Putamen (tissue), 1 donor: ENCODE results near the gene ZBTB5.
"Not testable (repeated sequence)": the region's sequence is repeated elsewhere in the genome, so short reads cannot be mapped to it uniquely, and the experiment has no call there.

Source experiments
- DNase-seq: peaks from one replicate; pipeline ENCODE4 v3.0.0-alpha.2; 2016; ENCODE audit warnings: low spot score

ZBTB5 gene, protein sequence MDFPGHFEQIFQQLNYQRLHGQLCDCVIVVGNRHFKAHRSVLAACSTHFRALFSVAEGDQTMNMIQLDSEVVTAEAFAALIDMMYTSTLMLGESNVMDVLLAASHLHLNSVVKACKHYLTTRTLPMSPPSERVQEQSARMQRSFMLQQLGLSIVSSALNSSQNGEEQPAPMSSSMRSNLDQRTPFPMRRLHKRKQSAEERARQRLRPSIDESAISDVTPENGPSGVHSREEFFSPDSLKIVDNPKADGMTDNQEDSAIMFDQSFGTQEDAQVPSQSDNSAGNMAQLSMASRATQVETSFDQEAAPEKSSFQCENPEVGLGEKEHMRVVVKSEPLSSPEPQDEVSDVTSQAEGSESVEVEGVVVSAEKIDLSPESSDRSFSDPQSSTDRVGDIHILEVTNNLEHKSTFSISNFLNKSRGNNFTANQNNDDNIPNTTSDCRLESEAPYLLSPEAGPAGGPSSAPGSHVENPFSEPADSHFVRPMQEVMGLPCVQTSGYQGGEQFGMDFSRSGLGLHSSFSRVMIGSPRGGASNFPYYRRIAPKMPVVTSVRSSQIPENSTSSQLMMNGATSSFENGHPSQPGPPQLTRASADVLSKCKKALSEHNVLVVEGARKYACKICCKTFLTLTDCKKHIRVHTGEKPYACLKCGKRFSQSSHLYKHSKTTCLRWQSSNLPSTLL

DNA sequence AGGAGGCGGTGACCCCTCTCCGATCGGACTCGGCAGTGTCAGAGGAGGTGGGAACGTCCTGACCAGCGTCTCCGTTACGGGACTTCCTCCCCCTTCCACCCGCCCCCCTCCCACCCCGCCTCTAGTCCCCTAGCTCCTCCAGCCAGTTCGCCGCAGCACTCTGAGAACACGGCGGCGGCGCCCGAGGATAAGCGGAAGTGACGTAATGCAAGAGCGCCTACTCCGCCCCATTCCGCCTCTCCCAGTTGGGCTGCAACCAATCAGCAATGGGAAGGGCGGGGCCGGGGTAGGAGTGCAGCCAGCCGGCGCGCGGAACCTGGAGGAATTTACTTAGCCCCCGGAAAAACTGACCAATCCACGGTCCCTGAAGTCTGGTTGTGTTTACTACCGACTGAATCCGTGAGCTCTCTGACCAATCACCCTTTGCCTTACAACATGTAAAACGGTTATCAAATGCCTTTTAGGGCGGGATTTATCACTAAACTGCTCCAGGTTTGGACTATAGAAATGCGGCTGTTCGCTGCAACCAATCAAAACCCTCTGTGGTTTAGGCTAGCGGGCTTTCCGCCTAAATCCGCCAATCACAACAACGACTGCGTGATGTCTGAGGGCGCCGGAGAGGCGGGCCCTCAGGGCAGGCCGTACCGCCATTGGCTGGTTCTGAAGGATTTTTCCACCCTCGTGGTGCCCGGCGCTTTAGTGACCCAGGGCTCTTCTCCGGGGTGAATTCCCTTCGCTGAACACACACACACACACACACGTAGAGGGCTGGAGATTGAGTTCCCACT lies at the start of gene ZBTB5:
Gene ZBTB5 (minus strand): TSS at position 202 of the 788 bp plus-strand sequence. CDS start 22,899 bp downstream, outside the sequence.
- peak; percentile 100 for DNase-seq

DNA sequence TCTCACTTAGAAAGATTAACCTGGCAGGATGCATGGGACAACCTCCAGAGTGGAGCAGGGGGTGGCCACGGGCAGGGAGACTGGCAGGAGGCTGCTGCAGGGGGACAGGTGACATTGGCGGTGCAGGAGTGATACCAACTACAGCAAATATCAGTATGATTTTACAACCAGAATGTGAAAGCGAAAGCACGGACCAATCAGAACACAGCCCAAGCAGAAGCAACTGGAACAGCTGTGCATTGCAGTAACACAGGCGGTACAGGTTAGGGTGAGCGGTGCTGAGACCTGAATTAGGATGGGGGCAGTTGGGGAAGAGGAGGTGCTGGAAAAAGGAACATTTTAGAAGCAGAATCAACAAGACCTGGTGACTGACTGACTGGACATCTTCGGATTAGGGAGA lies 49.7 kb upstream of the ZBTB5 start:
- no peak for DNase-seq

DNA sequence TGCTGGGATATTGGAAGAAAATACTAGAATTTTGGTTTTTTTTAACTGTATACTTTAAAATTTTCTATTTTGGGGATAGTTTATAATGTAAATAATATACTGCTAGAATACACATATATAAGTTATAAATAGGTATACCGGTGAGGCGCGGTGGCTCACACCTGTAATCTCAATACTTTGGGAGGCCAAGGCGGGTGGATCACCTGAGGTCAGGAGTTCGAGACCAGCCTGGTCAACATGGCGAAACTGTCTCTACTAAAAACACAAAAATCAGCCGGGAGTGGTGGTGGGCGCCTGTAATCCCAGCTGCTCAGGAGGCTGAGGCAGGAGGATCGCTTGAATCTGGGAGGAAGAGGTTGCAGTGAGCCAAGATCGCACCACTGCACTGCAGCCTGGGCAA lies 49.2 kb upstream of the ZBTB5 start:
- not testable (repeated sequence) for DNase-seq

DNA sequence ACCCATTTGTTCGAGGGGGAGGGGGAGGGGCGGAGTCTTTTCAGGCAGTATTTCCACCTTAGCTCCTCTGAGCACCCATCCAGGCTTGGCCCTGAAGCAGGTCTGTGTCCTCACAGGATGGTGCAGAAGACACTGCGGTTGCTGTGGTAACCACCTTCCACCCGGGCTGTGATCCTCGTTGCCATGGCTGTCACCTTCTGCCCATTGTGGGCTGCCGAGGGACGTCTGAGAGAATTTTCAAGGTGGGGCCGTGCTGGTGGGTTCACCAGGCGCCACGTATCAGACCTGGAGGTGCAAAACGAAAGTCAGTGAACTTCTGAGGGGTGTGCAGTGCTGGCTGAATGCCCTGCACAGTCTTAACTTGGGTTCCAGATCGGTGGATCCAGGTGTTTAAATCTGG lies 47.2 kb upstream of the ZBTB5 start:
- no peak for DNase-seq

DNA sequence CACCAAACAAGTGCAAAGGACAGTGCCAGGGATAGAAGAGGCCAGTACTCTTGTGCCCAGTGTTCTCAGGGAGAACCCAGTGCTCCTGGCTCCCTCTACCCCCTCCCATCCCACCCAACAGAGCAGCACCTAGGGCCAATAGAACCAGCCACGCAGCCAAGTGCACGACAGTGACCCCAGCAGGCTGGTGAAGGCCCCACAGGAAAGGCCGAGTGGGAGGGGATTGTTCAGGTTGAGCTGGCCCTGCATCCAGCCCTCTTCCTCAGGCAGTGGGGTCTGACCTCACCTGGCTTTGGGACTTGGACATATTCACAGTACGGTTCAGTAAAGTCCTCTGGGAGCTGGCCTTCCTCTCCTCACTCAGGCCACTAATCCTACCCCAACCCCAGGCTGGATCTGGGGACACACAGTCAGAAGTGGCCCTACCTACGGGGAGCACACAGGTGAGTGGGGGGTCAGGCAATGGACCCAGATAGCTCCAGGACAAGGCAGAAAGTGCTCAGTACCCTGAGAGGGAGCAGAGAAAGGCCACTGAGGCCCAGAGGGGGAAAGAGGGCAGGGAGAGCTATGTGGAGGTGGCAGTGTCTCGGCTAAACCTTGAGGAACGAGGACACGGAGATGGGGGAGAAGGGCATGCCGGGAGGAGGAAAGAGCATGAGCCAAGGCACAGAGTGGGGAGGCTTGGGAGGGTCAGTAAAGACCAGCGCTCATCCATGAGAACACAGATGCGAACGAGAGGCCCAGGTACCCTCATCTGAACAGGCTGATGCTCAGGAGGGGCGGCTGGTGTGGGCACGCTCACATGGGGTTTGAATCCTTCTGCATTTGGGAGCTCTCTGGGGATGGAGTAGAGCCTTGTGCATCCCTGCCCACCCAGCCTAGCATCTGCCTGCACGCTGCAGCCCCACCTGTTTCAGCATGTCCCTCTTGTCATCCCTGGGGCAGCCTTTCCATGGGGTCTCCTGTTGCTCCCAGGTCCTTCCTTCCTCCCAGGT lies 46.1 kb upstream of the ZBTB5 start:
- DNase-seq, result no peak

DNA sequence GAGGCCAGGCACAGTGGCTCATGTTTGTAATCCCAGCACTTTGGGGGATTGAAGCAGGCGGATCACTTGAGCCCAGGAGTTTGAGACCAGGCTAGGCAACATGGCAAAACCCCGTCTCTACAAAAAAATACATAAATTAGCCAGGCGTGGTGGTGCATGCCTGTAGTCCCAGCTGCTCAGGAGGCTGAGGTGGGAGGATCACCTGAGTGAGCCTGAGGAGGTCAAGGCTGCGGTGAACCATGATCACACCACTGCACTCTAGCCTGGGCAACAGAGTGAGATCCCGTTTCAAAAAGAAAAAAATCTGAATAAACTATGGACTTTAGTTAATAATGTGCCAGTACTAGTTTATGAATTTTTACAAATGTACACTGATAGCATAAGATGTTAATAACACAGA lies 44.8 kb upstream of the ZBTB5 start:
- DNase-seq, result not testable (repeated sequence)

DNA sequence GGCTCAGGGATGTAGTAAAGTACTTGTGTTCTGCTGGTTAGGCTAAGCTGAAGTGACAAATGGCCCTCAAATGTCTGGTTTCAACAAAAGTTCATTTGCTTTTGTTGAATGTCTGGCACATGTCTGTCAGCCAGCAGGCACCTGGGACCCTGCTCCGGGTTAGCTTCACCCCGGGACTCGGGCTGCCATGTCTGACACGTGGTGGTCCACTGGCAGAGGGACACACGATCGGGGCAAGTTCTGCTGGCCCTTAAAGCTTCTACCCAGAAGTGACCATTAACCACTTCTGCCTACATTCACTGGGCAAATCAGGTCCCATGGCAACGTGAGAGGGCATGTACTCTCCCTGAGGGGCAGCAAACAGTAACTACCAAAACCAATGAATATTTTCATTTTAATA lies 44.3 kb upstream of the ZBTB5 start:
- DNase-seq, result no peak

DNA sequence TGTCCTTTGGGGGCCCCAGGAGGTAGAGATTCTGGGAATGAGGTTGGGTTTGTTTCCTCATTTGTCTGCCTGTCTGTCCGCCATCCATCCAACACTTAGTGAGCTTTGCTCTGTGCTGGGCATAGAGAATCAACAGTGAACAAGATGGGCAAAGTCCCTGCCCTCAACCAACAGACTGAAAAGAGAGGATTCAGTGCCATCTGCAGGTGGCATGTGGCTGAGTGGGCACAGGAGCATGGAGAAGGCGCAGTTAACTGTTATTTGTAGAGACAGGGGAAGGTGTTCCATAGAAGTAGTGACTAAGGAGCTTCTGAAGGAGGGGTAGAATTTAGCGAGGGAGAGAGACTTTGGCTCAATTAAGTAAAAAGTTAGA lies 43.6 kb upstream of the ZBTB5 start:
- DNase-seq, result no peak

DNA sequence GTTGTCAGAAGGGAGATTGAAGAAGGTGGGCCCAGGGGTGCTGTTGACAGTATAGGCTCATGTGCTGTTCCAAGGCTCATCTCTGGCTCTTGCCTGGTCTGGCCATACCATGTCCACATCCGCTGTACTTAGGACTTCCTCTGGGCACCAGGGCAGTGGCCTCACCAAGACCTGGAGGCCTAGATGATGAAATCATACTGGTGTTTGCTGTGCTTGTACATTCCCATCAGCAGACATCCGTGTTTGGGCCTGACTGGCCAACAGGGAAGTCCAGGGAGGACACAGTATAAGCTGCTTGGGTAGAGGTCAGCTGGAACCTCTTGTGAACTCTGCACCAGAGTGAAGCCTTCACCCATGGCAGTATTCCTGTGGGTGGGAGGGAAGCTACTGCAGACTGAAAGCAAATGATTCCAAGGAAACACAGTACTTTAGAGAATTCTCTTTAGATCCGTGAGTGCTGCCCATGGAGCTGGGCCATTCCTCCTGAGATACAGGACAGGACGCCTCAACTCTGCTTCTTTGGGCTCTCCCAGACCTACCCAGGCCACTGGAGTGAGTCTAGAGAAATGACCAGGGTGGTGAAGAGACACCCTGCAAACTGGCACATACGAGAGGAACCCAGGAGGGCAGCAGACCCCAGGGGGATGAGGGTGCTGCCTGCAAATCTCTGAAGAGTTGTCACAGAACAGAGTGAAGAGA lies 43.0 kb upstream of the ZBTB5 start:
- no peak for DNase-seq

DNA sequence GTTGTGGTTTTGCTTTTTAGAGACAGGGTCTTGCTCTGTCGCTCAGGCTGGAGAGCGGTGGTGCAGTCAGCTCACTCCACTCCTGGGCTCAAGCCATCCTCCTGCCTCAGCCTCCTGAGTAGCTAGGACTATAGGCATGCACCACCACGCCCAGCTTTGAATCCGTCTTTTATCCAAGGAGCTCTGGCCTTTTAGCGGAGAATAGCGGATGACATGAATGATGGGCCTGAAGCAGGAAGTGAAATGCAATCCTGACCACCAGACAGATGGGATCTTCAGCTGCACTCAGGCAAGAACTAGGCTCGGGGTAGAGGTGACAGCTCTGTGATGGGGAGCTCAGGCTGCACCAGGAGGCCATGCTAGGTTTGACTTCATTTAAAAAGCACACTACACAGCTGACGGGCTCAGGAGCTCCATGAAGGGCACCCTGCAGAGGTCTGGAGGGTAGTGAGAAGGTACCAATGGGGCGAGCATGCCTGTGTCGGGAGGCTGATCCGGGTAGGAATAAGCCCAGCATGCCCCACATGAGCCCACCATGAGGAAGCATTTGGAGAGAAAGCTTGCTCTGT lies 42.4 kb upstream of the ZBTB5 start:
- DNase-seq, result no peak

DNA sequence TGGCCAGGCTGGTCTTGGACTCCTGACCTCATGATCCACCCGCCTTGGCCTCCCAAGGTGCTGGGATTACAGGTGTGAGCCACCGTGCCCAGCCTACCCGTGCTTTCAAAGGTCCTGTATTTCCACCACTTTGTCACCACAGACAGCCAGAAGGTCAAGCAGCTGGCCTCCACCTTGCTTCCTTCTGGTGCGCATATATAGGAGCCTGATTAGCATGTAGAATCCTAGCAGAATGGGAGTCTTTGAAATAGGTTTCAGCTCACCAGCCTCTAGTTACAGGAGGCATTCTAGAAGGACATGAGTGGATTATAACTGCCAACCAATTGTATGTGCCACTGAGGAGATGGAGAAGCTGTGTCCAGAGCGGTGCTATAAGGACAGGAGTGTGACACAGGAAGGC lies 39.4 kb upstream of the ZBTB5 start:
- no peak for DNase-seq

DNA sequence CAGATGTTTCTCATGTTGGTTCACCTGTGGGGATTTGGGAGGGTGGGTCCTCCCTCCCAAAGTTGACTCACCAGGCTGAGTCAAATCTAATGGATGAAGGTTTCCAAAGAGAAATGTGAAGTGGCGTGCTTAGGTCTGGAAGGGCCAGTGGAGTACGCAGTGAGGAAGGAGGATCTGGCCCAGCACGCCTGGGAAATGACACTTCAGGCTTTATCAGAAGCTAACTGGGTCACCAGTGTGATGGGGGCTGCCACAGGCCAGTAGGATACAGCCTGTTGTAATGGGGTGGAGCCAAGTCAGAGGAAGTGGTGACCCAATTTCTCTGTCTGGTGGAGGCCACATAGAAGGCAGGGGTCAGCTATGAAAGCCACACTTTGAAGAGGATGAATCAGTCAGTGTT lies 38.5 kb upstream of the ZBTB5 start:
- DNase-seq, result no peak

DNA sequence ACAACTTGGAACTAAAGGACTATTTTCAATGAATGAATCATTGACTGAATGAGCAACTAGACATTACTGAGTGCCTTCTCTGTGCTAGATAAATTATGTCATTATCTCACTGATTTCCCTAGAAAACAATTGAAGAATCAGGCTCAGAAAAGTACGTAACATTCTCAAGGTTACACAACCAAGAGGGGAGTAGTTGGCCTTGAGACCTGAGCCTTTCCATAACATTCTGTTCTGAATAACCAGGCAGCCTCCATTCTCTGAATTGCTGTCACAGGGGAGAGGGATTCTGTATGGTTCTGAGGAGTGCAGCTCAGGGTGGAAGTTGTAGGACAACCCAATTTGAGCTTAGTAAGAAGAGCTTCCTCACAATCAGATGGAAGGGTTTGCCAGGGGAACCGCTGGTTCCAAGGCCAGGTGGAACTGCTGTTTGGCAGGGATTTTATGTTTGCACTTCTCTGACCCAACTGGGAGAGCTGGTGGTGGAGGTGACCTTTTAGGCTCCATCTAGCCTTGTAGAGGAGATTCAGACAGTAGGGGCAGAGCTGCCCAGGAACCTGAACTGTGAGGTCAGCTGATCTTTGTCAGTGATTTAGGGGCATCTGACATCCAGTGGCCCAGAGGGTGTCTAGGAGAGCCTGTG lies 36.8 kb upstream of the ZBTB5 start:
- DNase-seq, result no peak

DNA sequence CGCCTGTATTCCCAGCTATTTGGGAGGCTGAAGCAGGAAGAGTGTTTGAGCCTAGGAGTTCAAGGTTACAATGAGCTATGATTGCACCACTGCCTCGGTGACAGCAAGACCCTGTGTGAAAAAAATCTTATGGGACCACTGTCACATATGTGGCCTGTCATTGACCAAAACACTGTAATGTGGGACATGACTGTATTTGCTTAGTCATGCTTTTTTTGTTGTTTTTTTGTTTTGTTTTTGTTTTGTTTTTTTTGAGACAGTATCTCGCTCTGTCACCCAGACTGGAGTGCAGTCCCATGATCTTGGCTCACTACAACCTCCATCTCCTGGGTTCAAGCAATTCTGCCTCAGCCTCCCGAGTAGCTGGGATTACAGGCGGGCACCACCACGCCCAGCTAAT lies 34.0 kb upstream of the ZBTB5 start:
- no peak for DNase-seq

DNA sequence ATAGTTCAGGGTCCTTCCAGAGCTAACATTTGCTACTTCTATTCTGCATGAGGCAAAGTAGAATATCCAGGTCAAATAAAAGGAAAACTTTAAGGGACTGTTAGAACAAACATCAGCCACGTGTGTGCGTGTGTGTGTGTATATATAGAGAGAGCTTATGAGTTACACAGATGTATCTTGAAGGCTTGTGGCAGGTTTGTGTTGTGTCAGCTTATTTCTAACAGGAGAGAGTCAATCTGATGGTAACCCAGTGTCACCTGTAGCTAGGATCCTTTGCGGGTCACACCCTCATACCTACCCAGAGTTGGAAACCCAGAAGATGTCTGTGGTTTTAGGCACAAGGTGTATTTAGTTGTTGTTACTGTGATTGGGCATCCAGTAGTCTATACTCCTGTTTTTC lies 33.2 kb upstream of the ZBTB5 start:
- DNase-seq, result no peak

DNA sequence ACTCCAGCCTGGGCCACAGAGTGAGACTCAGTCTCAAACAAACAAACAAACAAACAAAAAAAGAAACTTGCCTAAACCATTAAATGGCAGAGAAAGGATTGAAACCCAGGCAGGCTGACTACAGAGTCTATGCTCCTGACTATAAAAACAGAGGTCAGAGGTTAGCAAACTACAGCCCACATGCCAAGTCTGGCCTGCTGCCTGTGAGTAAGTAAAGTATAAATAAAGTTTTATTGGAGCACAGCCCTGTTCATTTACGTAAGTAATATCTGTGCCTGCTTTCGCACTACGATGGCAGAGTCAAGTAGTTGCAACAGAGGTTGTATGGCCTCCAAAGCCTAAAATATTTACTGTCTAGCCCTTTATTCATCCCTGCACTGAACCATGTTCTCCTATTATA lies 32.1 kb upstream of the ZBTB5 start:
- DNase-seq, result no peak

DNA sequence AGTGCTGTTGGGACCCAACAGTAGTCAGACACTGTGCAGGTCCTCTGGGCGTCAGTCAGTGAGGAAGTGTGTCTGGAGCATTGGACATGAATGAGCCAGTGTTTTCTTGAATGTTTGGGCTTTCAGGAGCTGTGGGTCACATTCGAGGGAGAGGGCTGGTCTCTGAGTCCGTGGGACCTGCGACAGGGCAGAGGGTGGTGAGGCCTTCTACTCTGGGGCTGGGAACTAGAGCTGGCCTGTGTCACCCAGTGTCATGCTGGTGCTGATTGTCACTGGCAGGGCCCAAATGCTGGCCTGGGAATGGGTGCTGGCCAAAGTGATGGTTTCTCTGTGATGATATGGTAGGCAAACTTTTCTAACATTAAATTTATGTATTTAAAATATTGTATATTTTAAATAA lies 30.8 kb upstream of the ZBTB5 start:
- DNase-seq, result no peak

DNA sequence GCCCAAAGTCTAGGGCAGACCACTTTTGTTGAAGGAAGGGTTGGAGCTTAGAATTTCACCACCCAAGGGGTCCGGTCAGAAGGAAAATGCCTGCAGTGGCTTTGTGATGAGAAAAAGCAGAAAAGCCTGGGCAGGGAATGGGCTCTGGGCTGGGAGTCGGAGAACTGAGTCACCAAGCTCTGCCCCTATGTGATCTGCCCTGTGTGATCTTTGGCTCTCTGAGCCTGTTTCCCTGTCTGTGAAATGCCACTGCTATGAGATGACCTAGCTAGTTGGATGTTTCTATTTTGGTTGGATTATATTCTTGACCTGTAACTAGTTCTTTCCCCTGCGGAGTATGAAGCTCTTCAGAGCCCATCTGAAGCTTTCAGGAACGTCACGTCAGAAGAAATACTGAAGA lies 30.3 kb upstream of the ZBTB5 start:
- DNase-seq, result no peak

DNA sequence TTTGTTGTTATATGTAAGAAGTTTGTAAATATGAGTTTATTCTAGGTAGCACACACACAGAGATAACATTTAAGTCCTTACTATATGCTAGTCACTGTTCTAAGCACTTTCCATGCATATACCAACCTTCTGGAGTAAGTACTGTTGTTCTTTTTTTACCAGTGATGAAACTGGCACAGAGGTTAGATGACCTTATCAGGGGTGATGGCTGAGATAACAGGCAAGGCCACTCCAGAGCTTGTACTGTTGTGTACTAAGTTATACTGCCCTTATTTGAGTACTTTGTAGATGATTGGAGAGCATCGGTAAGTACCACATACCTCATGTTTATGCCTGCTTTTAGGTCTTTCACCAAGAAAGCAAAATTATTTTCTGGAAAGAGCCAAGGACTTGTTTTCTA lies 26.7 kb upstream of the ZBTB5 start:
- DNase-seq, result no peak
